Sigmoid colon (tissue), 7 donors: ENCODE data around the gene HOXD13. TPM values are rescaled to one million over a fixed set of nuclear protein-coding genes. Genes with fewer than 3 reads are reported as not detected.
A peak's percentile ranks its signal among the peaks of the same experiment; 100 is the strongest.

ENCODE experiments used
- DNase-seq: peaks from one replicate; pipeline ENCODE4 v3.0.0-alpha.2; 2019
- H3K27ac ChIP-seq, 4 donors: fragments of 200-600 bp; sonication (generic); one replicate each; pipeline ENCODE4 v1.5.1; 2016 to 2019; ENCODE audit warnings: mild to moderate bottlenecking in 1 of 4
- H3K27me3 ChIP-seq, 3 donors: fragments of 200-600 bp; sonication (generic); one replicate each; pipeline ENCODE4 v1.5.1; 2019; ENCODE audit warnings: mild to moderate bottlenecking in 1 of 3
- H3K36me3 ChIP-seq, 4 donors: fragments of 200-600 bp; sonication (generic); one replicate each; pipeline ENCODE4 v1.5.1; 2016 to 2019
- H3K4me1 ChIP-seq, 4 donors: fragments of 200-600 bp; sonication (generic); one replicate each; pipeline ENCODE4 v1.5.1; 2017 to 2019
- H3K4me3 ChIP-seq, 4 donors: fragments of 200-600 bp; sonication (generic); one replicate each; pipeline ENCODE4 v1.5.1; 2017 to 2019; ENCODE audit warnings: mild to moderate bottlenecking in 2 of 4, moderate library complexity in 1 of 4
- H3K9me3 ChIP-seq, 4 donors: fragments of 200-600 bp in 3 of 4; sonication (generic) in 3 of 4; one replicate each; pipeline versions ENCODE4 v1.5.1 to v1.6.1; 2013 to 2019
- EP300 ChIP-seq, 4 donors: sonication (generic); formaldehyde crosslinking; IDR thresholded peaks; one replicate each; pipeline ENCODE4 v1.6.1; 2017; ENCODE audit warnings: antibody characterized with exemption in 4 of 4
- POLR2A ChIP-seq, 2 donors: fragments of 450-650 bp; IDR thresholded peaks; one replicate each; pipeline ENCODE4 v1.6.1; 2016; ENCODE audit warnings: antibody characterized with exemption in 2 of 2, mild to moderate bottlenecking in 2 of 2, moderate library complexity in 2 of 2
- POLR2AphosphoS5 ChIP-seq, 4 donors: sonication (generic); formaldehyde crosslinking; IDR thresholded peaks; one replicate each; pipeline ENCODE4 v1.6.1; 2017; ENCODE audit warnings: antibody characterized with exemption in 4 of 4
- WGBS, 2 donors: extraction: QIAGEN DNeasy Blood & Tissue Kit; methylation state at CpG; one replicate each; pipeline ENCODE4 v1.1.7; 2013; 5-methylcytosine and 5-hydroxymethylcytosine counted together
- intact Hi-C: fragments of 100-400 bp; cut with DNase I; formaldehyde crosslinking; loops from one replicate; pipeline ENCODE4 v1.15.1; 2023
- polyA plus RNA-seq, 3 donors: library from polyadenylated mRNA; stranded (reverse); fragments of 200-250 nt; gene quantifications; one replicate each; pipeline ENCODE4 v1.2.3, GENCODE V29; 2013
- total RNA-seq, 4 donors: library from RNA; depleted of rRNA; stranded (reverse); fragments of >200 nt; gene quantifications; one replicate each; pipeline ENCODE4 v1.1.0, GENCODE V29; 2016
- TF ChIP-seq, protein P1 (sequence below), 4 experiments: fragments of 450-650 bp in 3 of 4; fragments of 200-600 bp in 1 of 4; IDR thresholded peaks; one replicate each; pipeline ENCODE4 v1.5.1; 2016 to 2019; ENCODE audit warnings: antibody characterized with exemption in 4 of 4, mild to moderate bottlenecking in 3 of 4, moderate library complexity in 2 of 4
- donor health status: healthy with polysubstance abuse.
- donor health status: Bipolar disorder and iron deficiency.
- donor health status: healthy.

The HOXD13 gene
- total and polyA plus RNA-seq, 7 donors, result 2.3 to 48.9 (median 26.1) TPM; not detected in 1

DNA sequence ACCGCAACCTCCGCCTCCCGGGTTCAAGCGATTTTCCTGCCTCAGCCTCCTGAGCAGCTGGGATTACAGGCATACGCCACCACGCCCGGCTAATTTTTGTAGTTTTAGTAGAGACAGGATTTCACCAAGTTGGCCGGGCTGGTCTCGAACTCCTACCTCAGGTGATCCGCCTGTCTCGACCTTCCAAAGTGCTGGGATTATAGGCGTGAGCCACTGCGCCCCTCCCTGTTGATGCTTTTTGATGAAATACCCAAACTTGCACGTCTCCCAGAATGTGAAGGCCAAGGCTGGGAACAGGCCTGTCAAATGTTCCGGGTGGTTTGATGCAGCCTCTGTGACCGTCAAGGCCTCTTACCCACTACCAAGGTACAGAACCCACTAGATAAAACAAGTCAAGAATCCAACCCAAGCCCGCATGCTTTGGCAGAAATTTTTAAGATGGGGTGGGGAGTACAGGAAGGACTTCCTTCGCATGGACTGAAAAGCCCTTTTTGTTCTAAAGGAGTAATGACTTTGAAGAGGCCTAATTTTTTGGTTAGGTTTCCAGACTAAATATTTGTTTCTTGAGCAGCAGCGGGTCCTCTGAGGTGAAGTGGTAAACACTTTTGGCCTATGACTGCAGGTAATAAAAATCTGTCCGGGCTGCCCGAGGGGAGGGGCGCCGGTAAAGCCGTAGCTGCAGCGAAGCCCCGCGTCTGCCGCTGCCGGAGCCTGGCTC lies 5.0 kb upstream of the HOXD13 start:
- peaks cover 23 to 94% (median 30%) of the 10 kb centered on the region in 3 donors for H3K27me3 ChIP-seq
- 29 to 40% methylated on average over 29 of the region's 29 CpGs for WGBS, 2 donors
- DNase-seq, result no peak
- peaks cover 0 to 5% (median 0%) of the 10 kb centered on the region in 4 donors for H3K9me3 ChIP-seq
- peak overlapping the region; percentile 24 to 51 (median 38) for H3K4me3 ChIP-seq
- H3K36me3 ChIP-seq, result no peaks in the 10 kb centered on the region
- peak overlapping the region in 3 of 4 donors; percentile 92 to 96 (median 94) for H3K27ac ChIP-seq
- TF ChIP-seq, protein P1, sequence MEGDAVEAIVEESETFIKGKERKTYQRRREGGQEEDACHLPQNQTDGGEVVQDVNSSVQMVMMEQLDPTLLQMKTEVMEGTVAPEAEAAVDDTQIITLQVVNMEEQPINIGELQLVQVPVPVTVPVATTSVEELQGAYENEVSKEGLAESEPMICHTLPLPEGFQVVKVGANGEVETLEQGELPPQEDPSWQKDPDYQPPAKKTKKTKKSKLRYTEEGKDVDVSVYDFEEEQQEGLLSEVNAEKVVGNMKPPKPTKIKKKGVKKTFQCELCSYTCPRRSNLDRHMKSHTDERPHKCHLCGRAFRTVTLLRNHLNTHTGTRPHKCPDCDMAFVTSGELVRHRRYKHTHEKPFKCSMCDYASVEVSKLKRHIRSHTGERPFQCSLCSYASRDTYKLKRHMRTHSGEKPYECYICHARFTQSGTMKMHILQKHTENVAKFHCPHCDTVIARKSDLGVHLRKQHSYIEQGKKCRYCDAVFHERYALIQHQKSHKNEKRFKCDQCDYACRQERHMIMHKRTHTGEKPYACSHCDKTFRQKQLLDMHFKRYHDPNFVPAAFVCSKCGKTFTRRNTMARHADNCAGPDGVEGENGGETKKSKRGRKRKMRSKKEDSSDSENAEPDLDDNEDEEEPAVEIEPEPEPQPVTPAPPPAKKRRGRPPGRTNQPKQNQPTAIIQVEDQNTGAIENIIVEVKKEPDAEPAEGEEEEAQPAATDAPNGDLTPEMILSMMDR (IDR thresholded peaks at IDR 0.05), result no peak
- TF ChIP-seq EP300 (IDR thresholded peaks at IDR 0.05), result no peak
- no peak for TF ChIP-seq POLR2A (IDR thresholded peaks at IDR 0.05)
- no peak for TF ChIP-seq POLR2AphosphoS5 (IDR thresholded peaks at IDR 0.05)
- peaks cover 0 to 55% (median 51%) of the 10 kb centered on the region in 4 donors for H3K4me1 ChIP-seq
- intact Hi-C loops, result loop anchor here (2.0 to 5.0 kb wide), 2 partner anchors 721 to 975 kb away; no protein-coding TSS in a partner anchor

DNA sequence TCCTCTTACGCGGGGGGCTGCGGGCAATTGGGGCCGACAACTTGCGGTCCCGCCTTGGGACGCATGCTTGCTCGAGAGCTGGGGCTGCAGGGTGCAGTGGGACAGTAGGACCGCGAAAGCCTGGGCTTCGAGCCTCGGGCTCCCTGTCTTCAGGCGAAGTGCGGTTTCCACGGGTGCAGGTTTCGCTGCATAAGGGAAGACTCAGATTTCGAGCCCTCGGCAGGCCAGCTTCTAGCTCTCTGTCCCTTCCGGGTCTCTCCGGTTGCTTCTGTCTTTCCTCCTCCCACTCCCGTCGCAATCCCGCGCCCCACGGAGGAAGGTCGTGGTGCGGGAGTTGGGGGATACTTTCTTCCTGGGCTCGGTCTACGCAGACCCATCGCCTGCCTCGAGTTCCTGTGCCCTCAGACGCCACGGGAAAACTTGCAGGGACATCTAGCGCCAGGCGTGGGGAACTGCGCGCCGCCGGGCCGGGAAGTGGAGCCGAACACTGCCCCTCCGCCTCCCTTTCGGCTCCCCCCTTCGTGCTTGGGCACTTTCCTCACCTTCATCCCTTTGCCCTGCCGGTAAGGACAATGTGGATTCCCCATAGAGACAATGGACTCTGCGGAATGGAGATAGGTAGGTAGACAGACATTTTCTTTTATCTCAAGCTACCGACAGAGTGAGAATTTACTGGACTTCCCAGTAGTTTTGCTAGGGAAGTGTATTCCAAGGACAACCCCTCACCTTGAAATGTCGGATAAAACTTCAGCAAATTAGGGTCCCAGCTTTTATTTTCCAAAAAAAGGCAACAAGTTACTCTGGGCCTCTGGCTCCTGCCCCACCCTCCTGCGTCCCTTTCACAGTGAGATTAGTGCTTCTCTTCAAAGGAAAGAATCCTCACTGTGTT lies 4.2 kb upstream of the HOXD13 start:
- H3K4me3 ChIP-seq, result peak overlapping the region; percentile 24 to 51 (median 38)
- 4 to 6% methylated on average over 49 of the region's 49 CpGs for WGBS, 2 donors
- TF ChIP-seq POLR2AphosphoS5 (IDR thresholded peaks at IDR 0.05) (peak in 3 of 4 donors; percentile 34 to 41 (median 36)), POLR2A (IDR thresholded peaks at IDR 0.05) (no peak)
- TF ChIP-seq, protein P1 (IDR thresholded peaks at IDR 0.05), result peak; percentile 77 to 83 (median 80)

GRCh38 chr2:176088937-176089842 lies 3.3 kb upstream of the HOXD13 start:
- 12 to 20% methylated on average over 6 of the region's 6 CpGs for WGBS, 2 donors
- intact Hi-C loops, result loop anchor here (5.0 kb wide), 1 partner anchor 977 kb away; no protein-coding TSS in a partner anchor
- peaks cover 15 to 94% (median 24%) of the 10 kb centered on the region in 3 donors for H3K27me3 ChIP-seq
- no peaks in the 10 kb centered on the region for H3K36me3 ChIP-seq
- TF ChIP-seq, protein P1 (IDR thresholded peaks at IDR 0.05), result no peak
- TF ChIP-seq POLR2A (IDR thresholded peaks at IDR 0.05), result no peak
- no peak for TF ChIP-seq POLR2AphosphoS5 (IDR thresholded peaks at IDR 0.05)
- no peak for TF ChIP-seq EP300 (IDR thresholded peaks at IDR 0.05)
- H3K4me1 ChIP-seq, result peaks cover 0 to 58% (median 52%) of the 10 kb centered on the region in 4 donors
- peak overlapping the region in 3 of 4 donors; percentile 35 to 51 (median 41) for H3K4me3 ChIP-seq
- peak overlapping the region in 3 of 4 donors; percentile 92 to 96 (median 94) for H3K27ac ChIP-seq
- H3K9me3 ChIP-seq, result no peaks in the 10 kb centered on the region
- no peak for DNase-seq

More for the DNA sequence above, 4.2 kb upstream of the HOXD13 start:
- H3K4me1 ChIP-seq, result peaks cover 0 to 55% (median 51%) of the 10 kb centered on the region in 4 donors
- intact Hi-C loops, result loop anchor here (5.0 kb wide), 1 partner anchor 976 kb away; no protein-coding TSS in a partner anchor
- H3K27me3 ChIP-seq, result peaks cover 22 to 94% (median 22%) of the 10 kb centered on the region in 3 donors
- no peak for DNase-seq
- peak overlapping the region in 3 of 4 donors; percentile 92 to 96 (median 94) for H3K27ac ChIP-seq
- H3K9me3 ChIP-seq, result peaks cover 0 to 3% (median 0%) of the 10 kb centered on the region in 4 donors
- no peaks in the 10 kb centered on the region for H3K36me3 ChIP-seq
